ES-I3 (cell line): Measurements from ENCODE around the gene HIRA.

ENCODE experiments used
- H3K36me3 ChIP-seq: 2 replicates; pipeline ENCODE4 v1.6.1; 2013; ENCODE audit warnings: mild to moderate bottlenecking, low read length, control low read depth, moderate library complexity; ENCODE audit not compliant: insufficient read depth
- H3K4me1 ChIP-seq: 2 replicates; pipeline ENCODE4 v1.6.1; 2013; ENCODE audit warnings: mild to moderate bottlenecking, control low read depth, low read length; ENCODE audit not compliant: insufficient read depth
- H3K9ac ChIP-seq: 2 replicates; pipeline ENCODE4 v1.6.1; 2013; ENCODE audit warnings: low read depth, mild to moderate bottlenecking, low read length, moderate library complexity
- H3K9me3 ChIP-seq: 2 replicates; pipeline ENCODE4 v1.6.1; 2013; ENCODE audit warnings: mild to moderate bottlenecking, low read length, moderate library complexity; ENCODE audit not compliant: control insufficient read depth, insufficient read depth

Gene HIRA

GRCh38 chr22:19419464-19420178, 11.9 kb downstream of the HIRA start:
- Histone ChIP-seq H3K9ac (no peak overlapping the region), H3K9me3 (no peaks in the 10 kb centered on the region), H3K4me1 (peaks cover 12% of the 10 kb centered on the region), H3K36me3 (peaks cover 4% of the 10 kb centered on the region; the same call in 1 of the 2 replicates)

- Histone ChIP-seq H3K9me3 (no peaks in the 10 kb centered on the region), H3K9ac (no peak overlapping the region), H3K36me3 (peaks cover 4% of the 10 kb centered on the region; the same call in 1 of the 2 replicates), H3K4me1 (peaks cover 11% of the 10 kb centered on the region)
These were observed 12.5 kb downstream of the HIRA start for GRCh38 chr22:19419086-19419463.

DNA sequence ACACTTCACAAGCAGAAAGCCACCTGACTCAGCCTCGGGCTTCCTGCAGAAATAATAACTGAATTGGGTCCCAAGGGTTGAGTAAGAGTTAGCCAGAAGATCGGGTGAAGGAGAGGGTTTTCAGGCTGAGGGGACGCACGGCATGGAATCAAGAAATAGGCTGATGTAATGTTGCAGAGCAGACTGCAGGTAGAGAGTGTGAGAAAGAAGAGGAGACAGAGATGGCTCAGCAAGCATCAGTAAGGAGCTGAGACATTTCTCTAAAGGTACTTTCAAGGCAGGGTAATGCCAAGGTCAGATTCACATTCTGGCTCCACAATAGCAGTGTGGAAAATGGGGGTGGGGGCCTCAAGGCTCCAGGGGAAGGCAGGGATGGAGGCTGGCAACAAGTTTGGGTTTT, 18.6 kb downstream of the HIRA start:
- Histone ChIP-seq H3K4me1 (no peaks in the 10 kb centered on the region), H3K9me3 (no peaks in the 10 kb centered on the region), H3K9ac (no peak overlapping the region), H3K36me3 (peaks cover 5% of the 10 kb centered on the region)

DNA sequence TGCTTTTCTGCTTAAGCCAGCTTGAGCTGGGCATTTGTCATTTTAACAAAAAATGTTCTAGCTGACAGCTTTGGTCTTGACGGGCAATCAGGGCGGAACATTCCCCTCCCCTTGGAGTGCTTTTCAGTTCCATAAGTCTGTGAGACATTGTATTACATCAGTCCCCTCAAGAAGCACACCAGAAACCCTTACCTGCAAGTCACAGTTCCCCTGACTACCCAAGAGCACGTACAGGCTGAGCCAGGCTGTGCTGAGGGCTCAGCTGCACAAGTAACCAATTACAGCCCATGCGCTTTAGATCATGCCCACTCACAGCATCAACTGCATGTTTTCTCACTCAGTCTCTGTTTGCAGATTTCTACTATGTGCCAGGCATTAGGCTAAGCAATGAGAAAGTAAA, 19.1 kb downstream of the HIRA start:
- H3K9me3 ChIP-seq = no peaks in the 10 kb centered on the region
- H3K36me3 ChIP-seq = peaks cover 10% of the 10 kb centered on the region
- H3K9ac ChIP-seq = no peak overlapping the region
- H3K4me1 ChIP-seq = no peaks in the 10 kb centered on the region

DNA sequence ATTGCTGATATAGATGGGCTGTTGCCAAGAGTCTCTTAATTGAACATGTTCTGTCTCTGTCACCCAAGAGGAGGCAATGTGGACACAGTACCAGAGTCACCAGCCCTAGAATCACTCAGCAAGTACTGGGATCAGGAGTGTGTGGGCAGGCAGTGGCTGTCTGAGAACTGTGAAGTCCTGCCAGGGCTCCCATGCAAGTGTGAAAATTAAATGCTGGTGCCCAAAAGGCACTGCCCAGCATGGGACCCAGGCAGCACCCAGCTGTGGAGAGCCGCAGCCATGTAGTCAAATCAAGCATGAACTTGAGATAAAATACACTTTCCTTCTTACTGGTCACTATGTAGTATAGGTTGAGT, 19.9 kb downstream of the HIRA start:
- no peaks in the 10 kb centered on the region for H3K4me1 ChIP-seq
- H3K36me3 ChIP-seq = peaks cover 10% of the 10 kb centered on the region
- H3K9ac ChIP-seq = no peak overlapping the region
- H3K9me3 ChIP-seq = no peaks in the 10 kb centered on the region

- Histone ChIP-seq H3K4me1 (no peaks in the 10 kb centered on the region), H3K36me3 (peaks cover 15% of the 10 kb centered on the region), H3K9me3 (no peaks in the 10 kb centered on the region), H3K9ac (no peak overlapping the region)
These were observed 20.4 kb downstream of the HIRA start for GRCh38 chr22:19410941-19411689.

DNA sequence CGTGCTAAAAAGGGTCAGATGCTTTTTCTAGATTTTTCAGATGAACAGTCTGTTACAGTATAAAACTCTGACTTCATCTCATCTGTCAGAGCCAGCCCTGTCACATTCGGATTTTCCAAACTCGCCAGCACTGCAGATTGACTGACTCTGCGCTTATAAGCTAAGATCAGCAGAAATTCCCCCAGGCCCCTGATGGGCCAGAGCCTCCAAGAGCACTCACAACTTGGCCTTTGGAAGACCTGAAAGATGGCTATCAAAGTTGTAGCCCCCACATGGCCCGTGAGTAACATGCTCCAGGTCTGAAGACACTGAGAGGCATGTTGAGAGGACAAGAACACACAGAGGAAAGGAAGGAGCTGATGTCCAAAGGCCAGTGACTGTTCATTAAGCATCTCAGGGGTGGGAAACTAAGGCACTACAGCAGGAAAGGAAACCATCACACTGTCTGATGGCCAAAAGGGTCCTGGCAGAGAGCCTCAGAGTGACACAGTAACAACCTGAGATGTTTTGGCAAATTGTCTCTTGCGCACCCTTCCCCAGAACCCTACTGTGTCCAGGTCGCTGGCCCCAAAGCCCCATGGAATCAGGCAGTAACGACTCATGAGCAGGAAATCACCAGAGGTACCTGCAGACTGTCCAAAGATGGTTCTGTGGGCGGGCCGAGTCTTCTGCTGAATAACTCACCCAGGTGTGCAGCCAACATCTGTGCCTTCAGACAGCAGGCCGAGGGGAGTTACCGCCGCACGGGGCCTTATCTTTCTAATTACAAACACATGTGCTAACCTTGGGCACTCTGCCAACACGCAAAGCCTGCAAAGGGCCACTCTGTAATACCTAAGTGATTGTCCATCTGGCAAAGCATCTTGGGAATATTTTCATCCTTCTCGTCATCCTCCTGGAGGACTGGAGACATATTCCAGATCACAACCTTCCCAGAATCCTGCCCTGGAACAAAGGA, 23.6 kb downstream of the HIRA start:
- peaks cover 26% of the 10 kb centered on the region for H3K36me3 ChIP-seq
- no peaks in the 10 kb centered on the region for H3K4me1 ChIP-seq
- H3K9me3 ChIP-seq = no peaks in the 10 kb centered on the region
- no peak overlapping the region for H3K9ac ChIP-seq

GRCh38 chr22:19406846-19407245, 24.7 kb downstream of the HIRA start:
- H3K36me3 ChIP-seq = peaks cover 26% of the 10 kb centered on the region
- no peak overlapping the region for H3K9ac ChIP-seq
- H3K9me3 ChIP-seq = no peaks in the 10 kb centered on the region
- no peaks in the 10 kb centered on the region for H3K4me1 ChIP-seq

DNA sequence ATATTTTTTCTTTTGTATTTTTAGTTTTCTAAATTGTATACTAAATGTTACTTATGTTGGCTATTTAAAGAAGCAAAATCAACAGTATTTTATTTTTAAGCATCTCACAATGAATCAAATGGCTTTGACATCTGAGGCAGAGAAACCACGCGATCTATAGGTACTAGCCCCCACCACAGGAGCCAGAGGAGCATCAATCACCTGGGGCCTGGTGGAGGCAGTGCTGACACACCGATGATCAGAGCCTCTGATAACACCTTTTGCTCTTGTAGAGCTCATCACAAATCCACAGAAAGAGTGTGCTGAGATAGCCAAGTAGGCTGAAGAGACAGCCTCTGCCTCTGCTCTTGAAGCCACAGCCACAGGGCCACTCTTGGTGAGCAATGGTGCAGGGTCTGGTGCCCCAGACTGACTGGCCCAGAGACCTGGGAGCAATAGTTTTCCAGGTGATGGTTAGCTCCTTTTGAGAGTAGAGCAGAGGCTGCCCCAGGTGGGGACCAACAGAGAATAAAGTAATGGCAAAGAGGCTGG, 25.2 kb downstream of the HIRA start:
- Histone ChIP-seq H3K4me1 (no peaks in the 10 kb centered on the region), H3K9ac (no peak overlapping the region), H3K9me3 (no peaks in the 10 kb centered on the region), H3K36me3 (peaks cover 26% of the 10 kb centered on the region)

- no peaks in the 10 kb centered on the region for H3K9me3 ChIP-seq
- H3K36me3 ChIP-seq = peaks cover 26% of the 10 kb centered on the region
- no peaks in the 10 kb centered on the region for H3K4me1 ChIP-seq
- no peak overlapping the region for H3K9ac ChIP-seq
These were observed 25.9 kb downstream of the HIRA start for GRCh38 chr22:19405652-19406051.

- Histone ChIP-seq H3K9me3 (no peaks in the 10 kb centered on the region), H3K4me1 (no peaks in the 10 kb centered on the region), H3K36me3 (peaks cover 26% of the 10 kb centered on the region), H3K9ac (no peak overlapping the region)
These were observed 26.4 kb downstream of the HIRA start for GRCh38 chr22:19405133-19405532.

GRCh38 chr22:19404676-19405075, 26.9 kb downstream of the HIRA start:
- no peaks in the 10 kb centered on the region for H3K9me3 ChIP-seq
- no peaks in the 10 kb centered on the region for H3K4me1 ChIP-seq
- no peak overlapping the region for H3K9ac ChIP-seq
- H3K36me3 ChIP-seq = peaks cover 26% of the 10 kb centered on the region

- no peak overlapping the region for H3K9ac ChIP-seq
- peaks cover 23% of the 10 kb centered on the region for H3K36me3 ChIP-seq
- H3K4me1 ChIP-seq = no peaks in the 10 kb centered on the region
- no peaks in the 10 kb centered on the region for H3K9me3 ChIP-seq
These were observed 28.8 kb downstream of the HIRA start for GRCh38 chr22:19402642-19403191.

DNA sequence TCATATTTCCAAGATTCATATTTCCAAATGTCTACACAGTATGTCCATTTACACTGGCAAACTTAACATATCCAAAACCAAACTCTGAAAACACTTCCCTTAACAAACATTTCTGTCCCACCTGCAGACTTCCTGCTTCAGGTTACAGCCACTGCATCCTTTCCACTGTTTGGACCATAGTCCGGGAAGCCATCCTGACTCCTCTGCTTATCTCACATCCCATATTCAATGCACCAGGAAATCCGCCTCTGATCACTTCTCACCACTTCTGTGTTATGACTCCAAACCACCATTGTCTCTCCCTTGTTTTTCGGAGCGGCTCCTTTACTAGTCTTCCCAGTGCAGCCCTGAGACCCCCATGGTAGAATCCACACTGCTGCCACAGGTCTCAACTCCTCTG, 30.1 kb downstream of the HIRA start:
- Histone ChIP-seq H3K36me3 (peaks cover 24% of the 10 kb centered on the region), H3K4me1 (no peaks in the 10 kb centered on the region), H3K9ac (no peak overlapping the region), H3K9me3 (no peaks in the 10 kb centered on the region)
